Cortex of kidney (tissue), 1 donor: ENCODE data around the gene ATP1A3.

ENCODE experiments used
- DNase-seq: peaks from one replicate; lab custom pipeline; 2025; lab: John Stamatoyannopoulos, UW

The ATP1A3 gene

DNA sequence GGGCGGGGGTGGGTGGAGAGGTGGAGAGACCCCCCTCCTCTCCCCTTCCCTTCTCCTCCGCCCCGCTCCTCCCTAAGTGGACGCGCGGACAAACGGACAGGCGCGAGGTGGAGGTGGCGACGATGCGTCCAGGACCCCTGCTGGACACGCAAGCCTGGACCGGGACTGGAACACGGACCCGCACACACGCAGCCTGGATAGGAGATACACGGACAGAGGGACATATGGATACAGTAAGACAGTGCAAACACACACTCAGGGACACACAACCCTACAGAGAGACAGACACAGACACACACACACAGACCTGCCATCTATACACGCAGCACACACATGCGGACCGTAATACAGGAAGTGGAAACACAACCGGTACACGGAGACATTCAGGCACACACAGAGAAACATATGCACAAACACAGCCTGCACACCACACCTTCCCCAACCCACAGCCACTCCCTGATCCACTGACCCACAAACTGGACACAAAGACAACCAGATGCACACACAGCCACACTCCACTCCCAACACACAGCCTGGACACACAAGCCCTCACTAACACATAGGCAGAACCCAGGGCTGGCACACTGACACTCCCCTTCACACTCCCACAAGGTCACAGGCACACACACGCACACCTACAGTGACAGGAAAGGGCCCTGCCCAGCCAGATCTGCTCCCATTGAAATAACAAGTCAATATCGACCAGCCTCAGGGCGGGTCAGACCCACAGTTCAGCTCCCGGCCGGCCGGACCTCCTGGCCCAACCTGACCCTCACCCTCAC is 65.1 kb downstream of the ATP1A3 start:
- DNase-seq, result no peak

DNA sequence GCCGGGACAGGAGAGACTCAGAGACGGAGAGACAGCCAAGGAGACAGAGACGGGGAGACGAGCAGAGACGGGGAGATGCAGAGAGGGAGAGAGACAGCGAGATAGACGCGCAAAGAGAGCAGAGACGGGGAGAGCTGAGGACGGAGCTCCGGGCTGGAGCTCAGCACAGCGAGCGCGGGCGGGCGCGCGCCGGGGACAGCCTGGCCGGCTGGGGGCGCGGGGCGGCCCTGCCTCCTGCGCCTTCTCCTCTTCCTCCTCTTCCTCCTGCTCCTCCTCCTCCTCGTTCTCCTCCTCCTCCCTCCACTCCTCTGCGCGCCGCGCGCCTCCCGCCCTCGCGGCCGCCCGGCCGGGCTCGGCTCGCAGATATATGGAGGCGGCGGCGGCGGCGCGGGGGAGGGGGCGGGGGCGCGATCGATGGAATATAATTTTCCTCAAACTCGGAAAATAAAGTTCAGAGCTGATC is 65.8 kb downstream of the ATP1A3 start, which contains the start of gene ERFL:
TSS of gene ERFL (minus strand) at position 229 of the 463 bp plus-strand sequence. CDS start 15,530 bp downstream, outside the sequence.
- DNase-seq, result no peak

DNA sequence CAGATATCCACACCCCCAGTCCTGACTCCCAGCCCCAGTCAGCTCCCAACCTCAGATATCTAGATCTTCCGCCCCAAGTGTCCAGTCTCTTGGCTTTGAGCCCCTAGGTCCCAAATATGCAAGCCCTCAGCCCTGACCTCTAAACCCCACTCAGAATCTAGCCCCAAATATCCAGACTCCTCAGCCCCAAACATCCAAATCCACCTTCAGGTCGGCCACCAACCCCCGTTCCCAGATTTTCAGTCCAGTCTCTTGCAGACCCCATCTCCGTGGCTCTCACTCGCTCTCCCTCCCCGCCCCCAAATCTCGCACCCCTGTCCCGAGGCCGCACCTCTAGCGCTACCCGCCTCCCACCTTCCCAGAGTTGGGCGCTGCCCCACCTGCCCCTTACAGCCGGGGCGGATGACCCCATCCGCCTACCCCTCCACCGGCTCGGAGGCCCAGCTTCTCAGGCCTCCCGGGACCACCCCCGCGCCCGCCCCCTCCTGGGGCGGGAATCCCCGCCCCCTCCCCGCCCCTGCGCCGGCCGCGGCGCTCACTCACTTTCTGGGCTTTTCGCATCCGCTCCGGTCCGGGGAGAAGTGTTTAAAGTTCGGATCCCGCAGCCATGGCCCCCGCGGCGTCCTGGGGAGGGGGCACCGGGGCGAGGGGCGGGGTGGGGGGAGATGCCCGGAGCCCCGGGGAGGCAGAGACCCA is 66.4 kb downstream of the ATP1A3 start:
- no peak for DNase-seq

DNA sequence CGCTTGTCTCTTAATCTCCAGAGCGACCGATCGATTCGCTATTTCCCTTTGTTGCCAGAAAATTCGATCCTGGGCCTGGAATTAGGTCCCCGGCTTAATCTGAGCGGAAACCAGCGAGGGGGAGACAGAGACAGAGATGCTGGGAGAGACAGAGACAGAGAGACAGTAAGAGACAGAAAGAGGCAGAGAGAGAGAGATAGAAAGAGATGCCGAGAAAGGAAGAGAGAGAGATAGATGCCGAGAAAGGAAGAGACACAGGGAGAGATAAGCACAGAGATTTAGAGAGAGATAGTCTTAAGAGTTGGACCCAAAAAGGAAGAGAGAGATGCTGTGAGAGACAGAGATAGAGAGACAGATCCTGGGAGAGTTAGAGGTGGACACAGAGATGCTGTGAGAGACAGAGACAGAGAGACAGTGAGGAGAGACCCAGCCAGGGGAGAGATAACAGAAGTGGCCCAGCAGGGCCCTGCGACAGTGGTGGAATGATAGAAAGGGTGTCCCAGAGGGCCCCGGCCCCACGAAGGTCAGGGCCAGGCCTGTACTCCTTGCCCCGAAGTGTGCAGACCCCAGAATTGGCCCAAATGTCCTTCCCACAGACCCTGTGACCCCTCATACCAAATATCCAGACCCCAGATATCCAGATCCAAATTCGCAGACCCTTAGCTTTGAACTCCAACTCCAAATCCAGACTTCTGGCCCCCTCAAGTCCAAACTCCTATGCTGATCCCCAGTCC is 67.1 kb downstream of the ATP1A3 start:
- no peak for DNase-seq

GRCh38 chr19:41926028-41926762 is 67.8 kb downstream of the ATP1A3 start:
- no peak for DNase-seq

GRCh38 chr19:41925208-41926003 is 68.6 kb downstream of the ATP1A3 start:
- no peak for DNase-seq

GRCh38 chr19:41924151-41925145 is 69.6 kb downstream of the ATP1A3 start:
- no peak for DNase-seq

GRCh38 chr19:41923045-41923788 is 70.8 kb downstream of the ATP1A3 start:
- DNase-seq, result no peak

- no peak for DNase-seq
Measured at GRCh38 chr19:41922585-41922984, 71.4 kb downstream of the ATP1A3 start.

DNA sequence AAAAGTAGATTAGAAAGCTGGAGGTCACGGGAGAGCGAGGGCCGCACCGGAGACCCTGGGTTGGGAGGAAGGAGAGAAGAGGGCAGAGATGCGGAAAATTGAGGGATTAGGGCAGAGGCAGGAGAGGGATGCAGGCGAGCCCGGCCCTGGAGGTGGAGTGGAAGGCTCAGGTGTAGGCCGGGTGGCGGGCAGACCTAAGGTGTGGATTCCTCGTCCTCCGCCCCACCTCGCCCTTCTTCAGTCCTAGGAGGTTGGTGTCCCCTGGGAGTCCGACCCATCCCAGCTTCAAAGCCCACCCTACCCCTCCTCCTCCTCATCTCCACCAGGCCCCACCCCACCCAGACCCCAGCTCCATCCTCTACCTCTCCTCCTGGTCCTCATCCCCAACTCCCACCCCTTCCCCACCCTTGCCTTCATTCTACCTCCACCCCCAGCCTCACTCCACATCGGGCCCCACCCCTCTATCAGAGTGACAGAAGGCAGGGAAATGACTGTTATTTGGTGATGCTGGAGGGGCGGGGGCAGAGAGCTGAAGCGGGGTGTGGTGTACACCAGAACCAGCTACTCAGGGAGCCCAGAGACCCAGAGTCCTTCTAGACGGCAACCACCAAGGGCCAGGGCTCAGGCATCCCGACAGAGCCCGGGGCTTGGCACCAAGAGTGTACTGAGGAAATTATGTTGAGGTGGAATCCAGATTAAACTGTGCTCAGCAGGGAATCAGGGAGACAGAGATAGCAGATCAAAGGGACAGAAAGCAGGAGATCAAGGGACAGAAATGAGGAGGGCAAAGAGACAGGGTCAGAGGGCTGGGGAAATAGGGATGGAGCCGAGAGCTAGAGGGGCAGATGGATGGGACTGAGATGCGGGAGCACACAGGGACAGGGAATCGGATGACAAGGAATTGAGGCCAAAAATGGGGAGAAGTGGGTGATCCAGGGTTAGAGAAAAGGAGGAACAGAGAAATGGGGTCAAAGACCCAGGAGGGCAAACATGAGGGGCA is 72.2 kb downstream of the ATP1A3 start:
- no peak for DNase-seq

GRCh38 chr19:41920882-41921576 is 73.0 kb downstream of the ATP1A3 start:
- DNase-seq, result no peak

- no peak for DNase-seq
Measured at GRCh38 chr19:41919948-41920712, 73.9 kb downstream of the ATP1A3 start.

GRCh38 chr19:41918653-41919244 is 75.3 kb downstream of the ATP1A3 start:
- DNase-seq, result no peak

GRCh38 chr19:41918095-41918494 is 75.9 kb downstream of the ATP1A3 start:
- DNase-seq, result no peak

DNA sequence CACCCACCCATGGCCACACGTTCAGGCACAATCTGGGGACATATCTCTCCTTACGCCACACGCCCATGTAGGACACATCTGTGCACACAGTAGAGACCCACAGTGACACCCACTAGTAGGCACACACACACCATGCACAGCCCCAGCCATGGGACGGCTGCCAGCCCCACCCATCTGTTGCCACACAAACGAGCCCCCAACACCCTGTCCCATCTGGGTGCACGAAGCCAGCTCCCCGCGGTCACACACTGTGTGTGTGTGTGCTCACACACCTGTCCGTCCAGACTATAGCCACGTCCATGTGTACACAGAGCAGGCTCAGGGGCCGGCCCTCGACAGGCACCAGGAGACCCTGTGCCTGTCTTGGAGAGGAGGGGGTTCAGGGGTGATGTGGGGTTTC is 76.4 kb downstream of the ATP1A3 start:
- DNase-seq, result no peak
